Astrocyte of the hippocampus (primary cell): ENCODE results near the gene SRRM2.

ENCODE experiments used
- DNase-seq: peaks from one replicate; pipeline ENCODE4 v3.0.0; 2011; ENCODE audit warnings: low read depth, low spot score

SRRM2 gene

GRCh38 chr16:2752035-2752849, at the start of gene SRRM2:
SRRM2 (plus strand) TSS chr16:2752638; CDS start chr16:2756365, 3,727 bp downstream.
- DNase-seq = peak; percentile 99

GRCh38 chr16:2702871-2703745, 49.3 kb upstream of the SRRM2 start:
- no peak for DNase-seq

- no peak for DNase-seq
Measured at GRCh38 chr16:2704166-2704982, 48.1 kb upstream of the SRRM2 start.

- no peak for DNase-seq
Measured at GRCh38 chr16:2704983-2705275, 47.5 kb upstream of the SRRM2 start.

- DNase-seq = no peak
Measured at GRCh38 chr16:2705351-2705750, 47.1 kb upstream of the SRRM2 start.

GRCh38 chr16:2706085-2706484, 46.4 kb upstream of the SRRM2 start:
- DNase-seq = no peak

- no peak for DNase-seq
Measured at GRCh38 chr16:2706611-2707311, 45.7 kb upstream of the SRRM2 start.

GRCh38 chr16:2707368-2708289, 44.8 kb upstream of the SRRM2 start:
- no peak for DNase-seq

GRCh38 chr16:2708290-2708639, 44.2 kb upstream of the SRRM2 start:
- no peak for DNase-seq

GRCh38 chr16:2708955-2709587, 43.4 kb upstream of the SRRM2 start:
- no peak for DNase-seq

GRCh38 chr16:2709588-2709984, 42.9 kb upstream of the SRRM2 start:
- no peak for DNase-seq

GRCh38 chr16:2710021-2710710, 42.3 kb upstream of the SRRM2 start:
- DNase-seq = no peak

GRCh38 chr16:2710711-2711231, 41.7 kb upstream of the SRRM2 start:
- DNase-seq = no peak

- no peak for DNase-seq
Measured at GRCh38 chr16:2711370-2712062, 40.9 kb upstream of the SRRM2 start.

- no peak for DNase-seq
Measured at GRCh38 chr16:2712063-2712441, 40.4 kb upstream of the SRRM2 start.

GRCh38 chr16:2712546-2712945, 39.9 kb upstream of the SRRM2 start:
- DNase-seq = no peak

GRCh38 chr16:2713523-2713922, 38.9 kb upstream of the SRRM2 start:
- no peak for DNase-seq

- DNase-seq = no peak
Measured at GRCh38 chr16:2713985-2714774, 38.3 kb upstream of the SRRM2 start.
